ENCODE results near the gene C1QL1.
"Not testable (repeated sequence)": the region's sequence is repeated elsewhere in the genome, so short reads cannot be mapped to it uniquely, and the experiment has no call there.

The C1QL1 gene

GRCh38 chr17:44959821-44960531, 8.1 kb downstream of the C1QL1 start:
- peak; percentile 42 for DNase-seq

GRCh38 chr17:44956998-44957981, 10.8 kb downstream of the C1QL1 start:
- no peak for DNase-seq

GRCh38 chr17:44955674-44956425, 12.3 kb downstream of the C1QL1 start:
- DNase-seq = no peak

- no peak for DNase-seq
These were observed 15.1 kb downstream of the C1QL1 start for GRCh38 chr17:44952946-44953475.

GRCh38 chr17:44948315-44948795, 19.7 kb downstream of the C1QL1 start:
- no peak for DNase-seq

- DNase-seq = peak; percentile 80
These were observed 20.4 kb downstream of the C1QL1 start, which contains the start of gene KIF18B for GRCh38 chr17:44947461-44948314. KIF18B (minus strand) TSS chr17:44947773; CDS start chr17:44936344, 11,429 bp downstream.

- DNase-seq = not testable (repeated sequence)
These were observed 22.5 kb downstream of the C1QL1 start for GRCh38 chr17:44945652-44946051.

- no peak for DNase-seq
These were observed 25.6 kb downstream of the C1QL1 start for GRCh38 chr17:44942456-44942855.

GRCh38 chr17:44941712-44942331, 26.3 kb downstream of the C1QL1 start:
- no peak for DNase-seq

GRCh38 chr17:44940768-44941167, 27.3 kb downstream of the C1QL1 start:
- no peak for DNase-seq

- no peak for DNase-seq
These were observed 27.8 kb downstream of the C1QL1 start for GRCh38 chr17:44940317-44940716.

- no peak for DNase-seq
These were observed 33.0 kb downstream of the C1QL1 start for GRCh38 chr17:44935116-44935515.

- no peak for DNase-seq
These were observed 33.4 kb downstream of the C1QL1 start for GRCh38 chr17:44934745-44935105.

GRCh38 chr17:44933824-44934744, 34.0 kb downstream of the C1QL1 start:
- DNase-seq = no peak

- DNase-seq = no peak
These were observed 35.4 kb downstream of the C1QL1 start for GRCh38 chr17:44932787-44933097.

- no peak for DNase-seq
These were observed 35.9 kb downstream of the C1QL1 start for GRCh38 chr17:44932096-44932786.

- no peak for DNase-seq
These were observed 36.7 kb downstream of the C1QL1 start for GRCh38 chr17:44931376-44931775.

- no peak for DNase-seq
These were observed 37.4 kb downstream of the C1QL1 start for GRCh38 chr17:44930667-44931066.

GRCh38 chr17:44928950-44929720, 39.0 kb downstream of the C1QL1 start:
- DNase-seq = no peak

Measured in activated T-cell treated with anti-CD3 and anti-CD28 coated beads for 4 hours (primary cell).